Measurements from ENCODE around the gene TRMO.
A peak's percentile ranks its signal among the peaks of the same experiment; 100 is the strongest.
"Not testable (repeated sequence)": the region's sequence is repeated elsewhere in the genome, so short reads cannot be mapped to it uniquely, and the experiment has no call there.

The TRMO gene

GRCh38 chr9:97921959-97922724 is at the start of gene TRMO:
TSS of gene TRMO (minus strand) at chr9:97922500. CDS start at chr9:97922493, 7 bp downstream.
- DNase-seq, result peak; percentile 98

GRCh38 chr9:97970165-97970564 is 47.9 kb upstream of the TRMO start:
- no peak for DNase-seq

GRCh38 chr9:97969014-97969413 is 46.7 kb upstream of the TRMO start:
- no peak for DNase-seq

GRCh38 chr9:97966493-97966892 is 44.2 kb upstream of the TRMO start:
- DNase-seq, result no peak

GRCh38 chr9:97964901-97965300 is 42.6 kb upstream of the TRMO start:
- DNase-seq, result no peak

GRCh38 chr9:97963232-97963631 is 40.9 kb upstream of the TRMO start:
- no peak for DNase-seq

GRCh38 chr9:97962575-97962974 is 40.3 kb upstream of the TRMO start:
- DNase-seq, result no peak

- no peak for DNase-seq
Observed at GRCh38 chr9:97962136-97962535, 39.8 kb upstream of the TRMO start.

GRCh38 chr9:97961361-97961760 is 39.1 kb upstream of the TRMO start:
- no peak for DNase-seq

GRCh38 chr9:97960678-97961328 is 38.5 kb upstream of the TRMO start:
- DNase-seq, result not testable (repeated sequence)

- no peak for DNase-seq
Observed at GRCh38 chr9:97959585-97959984, 37.3 kb upstream of the TRMO start.

GRCh38 chr9:97958812-97959511 is 36.7 kb upstream of the TRMO start:
- DNase-seq, result no peak

GRCh38 chr9:97956331-97956730 is 34.0 kb upstream of the TRMO start:
- DNase-seq, result no peak

GRCh38 chr9:97954550-97954989 is 32.3 kb upstream of the TRMO start:
- DNase-seq, result peak; percentile 58

GRCh38 chr9:97950873-97951272 is 28.6 kb upstream of the TRMO start:
- not testable (repeated sequence) for DNase-seq

- DNase-seq, result not testable (repeated sequence)
Observed at GRCh38 chr9:97947094-97947493, 24.8 kb upstream of the TRMO start.

GRCh38 chr9:97945470-97945869 is 23.2 kb upstream of the TRMO start:
- not testable (repeated sequence) for DNase-seq

GRCh38 chr9:97944612-97945011 is 22.3 kb upstream of the TRMO start:
- DNase-seq, result no peak

- DNase-seq, result no peak
Observed at GRCh38 chr9:97943308-97943855, 21.1 kb upstream of the TRMO start.

- DNase-seq, result no peak
Observed at GRCh38 chr9:97941323-97941722, 19.0 kb upstream of the TRMO start.

GRCh38 chr9:97940741-97941140 is 18.4 kb upstream of the TRMO start:
- DNase-seq, result no peak

GRCh38 chr9:97940233-97940632 is 17.9 kb upstream of the TRMO start:
- no peak for DNase-seq

GRCh38 chr9:97938081-97938644 is 15.9 kb upstream of the TRMO start, which contains the start of gene HEMGN:
TSS of gene HEMGN (minus strand) at chr9:97938172. CDS start at chr9:97938136, 36 bp downstream.
- DNase-seq, result no peak
